ENCODE results near the gene GAB1.

GRCh38 chr4:143380629-143381028 lies 44.0 kb downstream of the GAB1 start:
- TF ChIP-seq POLR2AphosphoS5 (IDR thresholded peaks at IDR 0.05; ENCODE audit: borderline replicate concordance, low read depth, low read length), result no peak
- TF ChIP-seq EZH2 (IDR thresholded peaks at IDR 0.05), result no peak
- no peak for TF ChIP-seq FOXP2 (optimal IDR thresholded peaks at IDR 0.05; ENCODE audit: control extremely low read depth, extremely low read length, insufficient read depth)
